ENCODE data around the gene AAMP.

Gene AAMP

DNA sequence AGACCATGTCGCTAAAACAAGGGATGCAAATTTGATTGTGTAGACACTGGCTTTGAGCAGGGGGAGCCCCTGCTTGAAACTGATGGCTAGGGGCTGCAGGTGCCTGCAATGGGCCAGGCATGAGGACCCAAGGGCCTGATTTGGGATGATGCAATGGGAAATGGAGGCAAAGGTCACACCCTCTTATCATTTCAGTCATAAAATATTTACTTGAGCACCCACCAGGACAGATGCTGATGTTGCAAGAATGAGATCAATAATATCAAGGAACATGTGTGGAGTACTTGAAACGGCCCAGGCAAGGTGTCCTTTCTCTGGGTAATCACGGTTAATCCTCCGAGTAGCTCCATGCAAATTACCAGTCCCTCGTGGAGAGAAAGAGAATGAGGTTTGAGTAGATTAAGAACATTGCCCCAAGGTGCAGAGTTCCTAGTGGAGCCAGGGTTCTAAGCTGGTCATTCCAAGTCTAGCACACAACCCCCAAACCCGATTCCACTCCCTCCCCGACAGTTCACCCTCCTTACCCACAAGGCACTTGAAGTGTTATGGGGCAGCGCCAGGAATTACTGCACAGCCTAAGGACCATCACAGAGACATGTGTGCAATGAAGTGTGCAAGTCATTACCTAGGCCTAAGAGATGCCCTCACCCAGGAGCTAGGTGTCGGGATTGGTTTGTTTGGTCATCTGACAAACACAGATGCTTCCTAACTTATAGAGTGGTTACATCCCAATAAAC is 36.4 kb upstream of the AAMP start:
- no peak for DNase-seq (ENCODE audit: low read depth)
- TF ChIP-seq, protein P1, sequence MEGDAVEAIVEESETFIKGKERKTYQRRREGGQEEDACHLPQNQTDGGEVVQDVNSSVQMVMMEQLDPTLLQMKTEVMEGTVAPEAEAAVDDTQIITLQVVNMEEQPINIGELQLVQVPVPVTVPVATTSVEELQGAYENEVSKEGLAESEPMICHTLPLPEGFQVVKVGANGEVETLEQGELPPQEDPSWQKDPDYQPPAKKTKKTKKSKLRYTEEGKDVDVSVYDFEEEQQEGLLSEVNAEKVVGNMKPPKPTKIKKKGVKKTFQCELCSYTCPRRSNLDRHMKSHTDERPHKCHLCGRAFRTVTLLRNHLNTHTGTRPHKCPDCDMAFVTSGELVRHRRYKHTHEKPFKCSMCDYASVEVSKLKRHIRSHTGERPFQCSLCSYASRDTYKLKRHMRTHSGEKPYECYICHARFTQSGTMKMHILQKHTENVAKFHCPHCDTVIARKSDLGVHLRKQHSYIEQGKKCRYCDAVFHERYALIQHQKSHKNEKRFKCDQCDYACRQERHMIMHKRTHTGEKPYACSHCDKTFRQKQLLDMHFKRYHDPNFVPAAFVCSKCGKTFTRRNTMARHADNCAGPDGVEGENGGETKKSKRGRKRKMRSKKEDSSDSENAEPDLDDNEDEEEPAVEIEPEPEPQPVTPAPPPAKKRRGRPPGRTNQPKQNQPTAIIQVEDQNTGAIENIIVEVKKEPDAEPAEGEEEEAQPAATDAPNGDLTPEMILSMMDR (IDR thresholded peaks at IDR 0.05; ENCODE audit: low read depth, low read length): no peak
- TF ChIP-seq, protein P2, sequence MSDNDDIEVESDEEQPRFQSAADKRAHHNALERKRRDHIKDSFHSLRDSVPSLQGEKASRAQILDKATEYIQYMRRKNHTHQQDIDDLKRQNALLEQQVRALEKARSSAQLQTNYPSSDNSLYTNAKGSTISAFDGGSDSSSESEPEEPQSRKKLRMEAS (IDR thresholded peaks at IDR 0.05; ENCODE audit: low read depth, low read length): no peak
- TF ChIP-seq MYC (IDR thresholded peaks at IDR 0.05; ENCODE audit: low read depth, low read length) (no peak), POLR2A (IDR thresholded peaks at IDR 0.05; ENCODE audit: extremely low read depth, insufficient read length) (no peak)
- H3K4me3 ChIP-seq (ENCODE audit: low read depth, low read length): no peak overlapping the region

DNA sequence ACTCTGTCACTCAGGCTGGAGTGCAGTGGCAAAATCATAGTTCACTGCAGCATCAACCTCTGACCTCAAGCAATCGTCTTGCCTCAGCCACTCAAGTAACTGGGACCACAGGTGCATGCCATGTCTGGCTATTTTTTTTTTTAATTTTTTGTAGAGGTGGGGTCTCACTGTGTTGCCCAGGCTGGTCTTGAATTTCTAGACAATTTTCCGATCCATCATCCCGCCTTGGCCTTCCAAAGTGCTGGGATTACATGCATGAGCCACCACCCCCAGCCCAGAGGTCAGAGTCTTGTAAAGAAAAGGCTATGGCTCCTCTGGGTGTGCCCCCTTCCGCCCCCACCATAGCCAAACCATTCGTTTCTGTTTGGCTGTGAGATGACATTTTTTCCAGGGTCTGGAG is 35.4 kb upstream of the AAMP start:
- no peak overlapping the region for H3K4me3 ChIP-seq (ENCODE audit: low read depth, low read length)
- DNase-seq (ENCODE audit: low read depth): no peak
- TF ChIP-seq, protein P2 (IDR thresholded peaks at IDR 0.05; ENCODE audit: low read depth, low read length): no peak
- no peak for TF ChIP-seq MYC (IDR thresholded peaks at IDR 0.05; ENCODE audit: low read depth, low read length)

DNA sequence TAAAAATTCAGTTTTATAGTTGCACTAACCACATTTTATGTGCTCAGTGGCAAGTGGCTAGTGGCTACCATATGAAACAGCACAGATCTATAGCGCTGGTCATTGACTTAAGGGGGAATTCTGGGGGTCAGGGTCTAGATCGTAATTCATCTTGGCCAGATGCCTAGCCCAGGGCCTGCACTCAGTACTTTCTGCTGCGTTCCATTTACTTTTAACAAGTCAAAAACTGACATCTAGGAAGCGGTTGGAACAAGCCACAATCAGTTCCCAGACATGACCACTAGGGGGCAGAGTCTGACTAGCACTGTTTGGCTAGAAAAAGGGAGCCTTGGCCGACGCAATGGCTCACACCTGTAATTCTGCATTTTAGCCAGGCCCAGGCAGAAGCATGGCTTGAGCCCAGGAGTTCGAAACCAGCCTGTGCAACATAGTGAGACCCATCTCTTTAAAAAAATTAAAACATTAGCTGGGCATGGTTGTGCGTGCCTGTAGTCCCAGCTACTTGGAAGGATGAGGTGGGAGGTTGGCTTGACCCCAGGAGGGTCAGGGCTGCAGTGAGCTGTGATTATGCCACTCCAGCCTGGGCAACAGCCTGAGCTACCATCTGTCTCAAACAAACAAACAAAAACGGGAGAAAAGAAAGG is 31.4 kb upstream of the AAMP start:
- peak; percentile 95 for DNase-seq (ENCODE audit: low read depth)
- TF ChIP-seq, protein P1 (IDR thresholded peaks at IDR 0.05; ENCODE audit: low read depth, low read length): peak; percentile 94
- TF ChIP-seq POLR2A (IDR thresholded peaks at IDR 0.05; ENCODE audit: extremely low read depth, insufficient read length) (no peak), MYC (IDR thresholded peaks at IDR 0.05; ENCODE audit: low read depth, low read length) (peak; percentile 55)
- TF ChIP-seq, protein P2 (IDR thresholded peaks at IDR 0.05; ENCODE audit: low read depth, low read length): no peak
- H3K4me3 ChIP-seq (ENCODE audit: low read depth, low read length): no peak overlapping the region

DNA sequence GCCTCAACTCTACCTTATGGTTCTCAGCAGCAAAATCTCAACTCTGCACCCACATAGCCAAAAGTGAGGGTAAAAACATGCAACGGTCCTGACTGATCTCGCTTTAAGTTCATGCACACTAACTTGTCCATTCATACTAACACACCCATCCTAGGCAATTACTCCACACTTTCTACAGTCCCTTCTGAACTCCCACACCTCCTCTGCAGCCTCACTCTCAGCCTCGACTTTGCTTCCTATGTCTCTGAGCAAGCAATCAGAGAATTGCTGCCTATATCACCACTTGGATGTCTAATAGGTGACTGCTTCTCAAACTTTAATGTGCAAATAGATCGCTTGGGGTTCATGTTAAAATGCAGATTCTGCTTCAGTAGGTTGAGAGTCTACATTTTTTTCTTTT is 30.2 kb upstream of the AAMP start:
- DNase-seq (ENCODE audit: low read depth): no peak
- TF ChIP-seq, protein P1 (IDR thresholded peaks at IDR 0.05; ENCODE audit: low read depth, low read length): no peak
- TF ChIP-seq POLR2A (IDR thresholded peaks at IDR 0.05; ENCODE audit: extremely low read depth, insufficient read length): no peak
- TF ChIP-seq, protein P2 (IDR thresholded peaks at IDR 0.05; ENCODE audit: low read depth, low read length): no peak
- TF ChIP-seq MYC (IDR thresholded peaks at IDR 0.05; ENCODE audit: low read depth, low read length): no peak
- no peak overlapping the region for H3K4me3 ChIP-seq (ENCODE audit: low read depth, low read length)

DNA sequence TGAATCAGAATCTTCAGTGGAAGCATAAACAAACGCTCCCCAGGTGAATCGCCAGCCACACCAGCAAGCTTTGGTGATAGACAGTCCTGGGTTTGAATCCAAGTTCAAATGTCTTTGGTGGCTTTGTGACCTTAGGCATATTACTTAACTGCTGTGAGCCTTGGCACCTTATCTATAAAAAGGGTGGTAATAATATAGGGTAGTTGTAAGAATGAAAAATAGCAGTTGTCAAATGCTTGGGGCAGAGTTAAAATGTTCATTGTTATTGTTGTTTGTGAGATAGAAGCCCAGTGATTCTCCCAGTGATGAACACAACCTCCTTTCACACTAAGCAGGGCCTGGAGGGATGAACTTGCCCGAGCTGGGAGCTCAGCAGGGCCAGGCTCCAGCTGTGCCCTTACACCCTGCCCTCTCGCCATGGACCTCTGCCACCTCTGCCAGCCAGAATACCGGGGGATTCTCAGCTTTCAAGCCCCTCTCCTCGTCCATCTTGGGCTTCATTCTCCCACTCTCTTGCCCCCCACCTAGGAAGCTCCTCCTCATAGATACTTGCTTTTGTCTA is 28.5 kb upstream of the AAMP start:
- no peak overlapping the region for H3K4me3 ChIP-seq (ENCODE audit: low read depth, low read length)
- no peak for DNase-seq (ENCODE audit: low read depth)
- TF ChIP-seq MYC (IDR thresholded peaks at IDR 0.05; ENCODE audit: low read depth, low read length) (no peak), POLR2A (IDR thresholded peaks at IDR 0.05; ENCODE audit: extremely low read depth, insufficient read length) (no peak)
- TF ChIP-seq, protein P2 (IDR thresholded peaks at IDR 0.05; ENCODE audit: low read depth, low read length): no peak

DNA sequence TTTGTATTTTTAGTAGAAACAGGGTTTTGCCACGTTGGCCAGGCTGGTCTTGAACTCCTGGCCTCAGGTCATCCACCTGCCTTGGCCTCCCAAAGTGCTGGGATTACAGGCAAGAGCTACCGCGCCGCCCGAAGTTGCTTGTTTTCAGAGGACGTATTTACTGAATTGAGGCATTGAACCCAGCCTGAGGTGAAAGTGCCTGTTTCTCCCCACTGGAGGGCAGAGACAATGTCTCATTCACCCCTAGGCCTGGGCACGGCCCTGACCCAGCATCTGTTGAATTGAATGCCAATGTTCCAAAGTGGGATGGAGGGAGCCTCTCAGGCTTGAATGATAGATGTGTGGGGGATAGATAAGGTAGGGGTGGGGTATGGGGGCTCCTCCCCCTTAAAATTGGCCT is 26.9 kb upstream of the AAMP start:
- no peak overlapping the region for H3K4me3 ChIP-seq (ENCODE audit: low read depth, low read length)
- TF ChIP-seq POLR2A (IDR thresholded peaks at IDR 0.05; ENCODE audit: extremely low read depth, insufficient read length) (no peak), MYC (IDR thresholded peaks at IDR 0.05; ENCODE audit: low read depth, low read length) (no peak)
- TF ChIP-seq, protein P1 (IDR thresholded peaks at IDR 0.05; ENCODE audit: low read depth, low read length): no peak
- TF ChIP-seq, protein P2 (IDR thresholded peaks at IDR 0.05; ENCODE audit: low read depth, low read length): no peak
- no peak for DNase-seq (ENCODE audit: low read depth)

Data from NB4 (cell line).